Activated T-cell treated with anti-CD3 and anti-CD28 coated beads for 24 hours (primary cell): ENCODE results near the gene PLCH1.

Experiments
- DNase-seq: peaks from one replicate; pipeline ENCODE4 v3.0.0-alpha.2; 2020; ENCODE audit warnings: low read depth

The PLCH1 gene

DNA sequence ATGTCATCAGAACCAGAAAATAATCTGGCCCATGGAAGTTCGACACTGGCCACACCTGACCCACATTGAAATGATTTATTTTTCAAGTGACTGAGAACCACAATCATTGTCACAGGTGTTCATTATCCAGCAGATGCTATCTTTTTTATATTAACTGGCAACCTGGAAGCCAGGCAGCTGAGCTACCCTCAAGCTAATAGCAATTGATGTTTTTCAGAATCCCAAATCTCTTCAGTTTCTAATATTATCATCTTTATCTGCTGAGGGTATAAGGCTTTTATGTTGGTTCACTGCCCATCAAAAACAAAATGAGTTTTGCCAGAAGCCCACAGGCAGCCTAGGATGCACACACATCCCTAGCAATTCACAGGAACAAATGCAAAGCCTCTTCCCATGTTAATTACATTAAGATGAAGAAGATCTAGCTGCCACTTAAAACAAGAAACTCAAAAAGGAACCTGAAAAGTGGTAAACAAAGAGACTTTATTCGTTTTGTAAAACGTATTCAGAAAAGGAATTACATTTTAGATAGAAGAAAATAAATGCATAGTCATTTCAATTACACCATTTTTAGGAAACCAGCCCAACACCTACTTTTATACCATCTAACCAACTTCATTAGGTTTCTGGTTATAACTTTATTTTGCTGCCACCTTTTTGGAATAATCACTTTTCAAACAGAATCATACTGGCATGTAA lies 410.5 kb downstream of the PLCH1 start:
- no peak for DNase-seq

DNA sequence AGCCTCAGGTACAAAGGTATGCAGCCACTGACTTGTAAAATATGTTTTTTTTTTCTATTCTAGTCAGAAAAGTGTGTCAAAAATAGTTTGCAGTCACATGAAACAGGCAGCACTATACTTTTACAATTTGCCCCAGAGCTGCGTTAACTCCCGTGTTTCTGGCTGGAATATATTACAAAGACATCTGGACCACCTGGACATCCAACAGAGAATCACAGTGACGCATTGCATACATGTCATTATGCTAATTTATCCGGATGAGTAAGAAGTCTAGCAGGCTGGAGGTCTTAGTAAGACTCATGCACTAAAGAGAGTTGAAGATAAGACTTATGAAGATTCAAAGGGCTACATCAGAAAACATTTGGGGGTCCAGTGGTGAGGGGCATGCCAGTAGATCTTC lies 412.2 kb downstream of the PLCH1 start:
- no peak for DNase-seq

DNA sequence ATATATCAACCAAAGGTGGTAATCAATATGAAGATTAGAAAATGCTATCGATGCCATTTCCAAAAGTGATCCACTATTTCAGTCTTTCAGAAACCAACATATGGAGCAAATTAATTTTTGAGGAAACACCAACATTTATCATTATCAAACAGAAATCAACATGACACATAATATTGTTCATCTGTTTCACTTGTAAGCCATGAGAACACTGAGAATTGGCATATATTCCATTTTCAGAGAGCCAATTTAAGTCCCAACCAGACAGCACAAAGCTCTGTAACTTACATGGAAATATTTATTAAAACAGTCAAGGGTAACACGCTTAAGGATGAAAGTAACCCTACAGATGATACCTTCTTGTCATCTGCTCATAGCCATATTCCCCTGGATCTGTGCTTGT lies 413.8 kb downstream of the PLCH1 start:
- DNase-seq, result no peak

DNA sequence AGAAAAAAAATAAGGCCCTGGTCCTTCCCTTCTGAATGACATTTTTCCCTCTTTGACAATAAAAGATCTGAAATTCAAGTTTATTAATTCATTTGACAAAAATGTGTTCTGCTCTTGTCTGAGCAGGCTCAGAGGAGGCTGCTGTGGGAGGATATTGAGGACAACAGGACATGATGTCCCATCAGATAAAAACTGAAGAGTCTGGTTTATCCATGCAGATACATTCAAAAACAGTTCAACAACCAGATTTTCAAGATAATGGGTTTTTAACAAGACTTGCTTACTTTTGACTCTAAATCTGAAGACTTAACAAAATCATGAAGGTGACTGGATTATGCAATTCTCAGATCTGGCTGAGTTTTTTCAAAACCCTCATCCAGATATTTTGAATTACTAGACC lies 414.5 kb downstream of the PLCH1 start:
- no peak for DNase-seq

DNA sequence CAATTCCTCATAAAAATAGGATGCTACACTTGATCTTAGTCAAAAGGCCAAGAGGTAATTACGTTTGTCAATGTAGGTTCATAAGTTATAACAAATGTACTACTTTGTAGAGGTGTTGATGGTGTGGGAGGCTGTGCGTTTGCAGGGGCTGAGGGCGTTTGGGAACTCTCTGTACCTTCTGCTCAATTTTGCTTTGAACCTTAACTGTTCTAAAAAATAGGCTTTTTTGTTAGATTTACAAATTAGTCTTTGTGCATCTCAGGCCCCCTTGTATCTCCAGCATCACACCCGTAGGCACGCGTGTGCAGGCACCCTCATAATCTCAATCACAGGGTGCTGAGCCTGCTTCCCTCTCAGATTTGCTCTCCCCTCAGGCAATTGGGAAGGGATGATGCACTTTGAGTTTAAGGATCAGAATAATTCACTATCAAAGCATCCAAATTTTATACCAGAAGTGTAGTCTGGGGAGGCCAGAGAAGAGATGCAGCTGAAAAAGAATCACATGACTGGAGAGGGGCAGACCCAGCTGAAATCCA lies 415.3 kb downstream of the PLCH1 start:
- no peak for DNase-seq

DNA sequence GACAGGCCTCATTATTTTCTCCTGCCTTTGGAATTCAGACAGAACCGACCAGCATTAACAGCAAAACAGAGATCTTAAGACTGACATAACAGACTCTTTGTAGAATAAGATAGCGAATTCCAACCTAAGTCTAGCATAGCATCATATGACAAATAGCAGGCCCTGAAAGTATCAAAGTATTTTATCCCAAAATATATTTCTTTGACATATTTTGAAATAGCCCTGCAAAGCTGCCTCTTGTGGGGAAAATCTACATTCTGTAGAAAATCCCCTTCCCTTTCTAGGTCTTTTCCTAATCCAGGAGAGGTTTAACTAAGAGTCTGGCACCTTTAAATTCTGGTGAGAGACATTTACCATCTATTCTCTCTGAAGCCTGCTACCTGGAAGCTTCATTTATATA lies 417.0 kb downstream of the PLCH1 start:
- DNase-seq, result no peak

DNA sequence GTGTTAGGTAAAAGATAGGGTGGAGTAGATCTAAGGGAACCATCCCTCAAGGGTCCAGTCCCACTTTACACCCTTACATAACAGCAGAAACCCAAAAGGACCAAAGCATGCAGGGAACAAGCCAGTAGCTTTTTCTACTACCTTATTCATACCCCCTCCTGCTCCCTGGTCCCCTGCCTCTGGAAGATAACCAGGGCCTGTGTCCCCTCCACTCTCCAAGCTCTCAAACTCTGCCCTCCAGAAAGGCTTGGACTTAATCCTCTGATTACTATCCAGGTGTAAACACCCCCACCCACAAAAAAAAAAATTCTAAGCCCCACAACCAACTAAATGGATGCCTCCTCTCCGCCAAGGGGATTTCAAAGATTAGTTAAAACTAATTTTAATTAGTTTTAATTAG lies 417.4 kb downstream of the PLCH1 start:
- no peak for DNase-seq

DNA sequence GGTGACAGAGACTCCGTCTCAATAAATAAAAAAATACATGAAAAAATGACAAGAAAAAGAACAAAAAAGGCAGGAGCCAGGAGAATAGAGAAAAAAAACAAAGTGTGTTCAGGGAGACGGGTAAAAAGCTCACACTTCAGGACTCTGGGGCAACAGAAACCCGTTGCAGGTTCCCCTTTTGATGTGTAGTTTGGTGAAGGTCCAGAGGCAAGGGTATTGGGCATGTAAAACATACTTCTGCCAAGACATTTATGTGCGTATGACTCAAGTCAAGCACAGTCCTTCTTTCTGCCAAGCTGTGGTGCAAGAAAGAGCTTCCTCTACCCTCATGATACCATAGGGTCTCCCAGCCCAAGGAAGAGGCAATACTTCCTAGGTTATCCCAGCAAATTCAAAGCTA lies 418.0 kb downstream of the PLCH1 start:
- no peak for DNase-seq

DNA sequence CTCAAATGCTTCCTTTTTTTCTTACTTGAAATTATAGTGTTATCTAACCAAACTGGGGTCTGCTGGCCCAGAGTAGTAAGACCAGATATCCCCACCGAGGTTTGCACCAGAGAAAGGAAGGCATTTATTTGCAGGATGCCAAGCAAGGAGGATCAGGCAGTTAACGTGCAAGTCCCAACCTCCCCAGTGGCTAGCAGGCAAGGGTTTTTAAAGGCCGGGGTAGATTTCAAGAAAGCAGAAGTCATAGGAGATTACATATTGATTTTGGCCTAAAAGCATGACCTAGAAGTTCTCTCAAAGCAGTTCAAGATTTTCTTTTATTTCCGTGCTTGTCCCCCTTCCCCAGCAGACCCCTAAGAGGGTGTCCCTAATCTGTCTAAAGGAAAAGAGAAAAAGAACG lies 418.6 kb downstream of the PLCH1 start:
- DNase-seq, result no peak
